Stimulated activated CD4-positive, alpha-beta T cell treated with anti-CD3 and anti-CD28 coated beads, Interleukin-4, amount 100 ng/mL, for 4 hours (primary cell): Measurements from ENCODE around the gene RBM19.
"Not testable (repeated sequence)": the region's sequence is repeated elsewhere in the genome, so short reads cannot be mapped to it uniquely, and the experiment has no call there.

Source experiments
- DNase-seq, 2 experiments: peaks; one replicate each; pipeline ENCODE4 v3.0.0-alpha.2; 2020

Gene RBM19, protein sequence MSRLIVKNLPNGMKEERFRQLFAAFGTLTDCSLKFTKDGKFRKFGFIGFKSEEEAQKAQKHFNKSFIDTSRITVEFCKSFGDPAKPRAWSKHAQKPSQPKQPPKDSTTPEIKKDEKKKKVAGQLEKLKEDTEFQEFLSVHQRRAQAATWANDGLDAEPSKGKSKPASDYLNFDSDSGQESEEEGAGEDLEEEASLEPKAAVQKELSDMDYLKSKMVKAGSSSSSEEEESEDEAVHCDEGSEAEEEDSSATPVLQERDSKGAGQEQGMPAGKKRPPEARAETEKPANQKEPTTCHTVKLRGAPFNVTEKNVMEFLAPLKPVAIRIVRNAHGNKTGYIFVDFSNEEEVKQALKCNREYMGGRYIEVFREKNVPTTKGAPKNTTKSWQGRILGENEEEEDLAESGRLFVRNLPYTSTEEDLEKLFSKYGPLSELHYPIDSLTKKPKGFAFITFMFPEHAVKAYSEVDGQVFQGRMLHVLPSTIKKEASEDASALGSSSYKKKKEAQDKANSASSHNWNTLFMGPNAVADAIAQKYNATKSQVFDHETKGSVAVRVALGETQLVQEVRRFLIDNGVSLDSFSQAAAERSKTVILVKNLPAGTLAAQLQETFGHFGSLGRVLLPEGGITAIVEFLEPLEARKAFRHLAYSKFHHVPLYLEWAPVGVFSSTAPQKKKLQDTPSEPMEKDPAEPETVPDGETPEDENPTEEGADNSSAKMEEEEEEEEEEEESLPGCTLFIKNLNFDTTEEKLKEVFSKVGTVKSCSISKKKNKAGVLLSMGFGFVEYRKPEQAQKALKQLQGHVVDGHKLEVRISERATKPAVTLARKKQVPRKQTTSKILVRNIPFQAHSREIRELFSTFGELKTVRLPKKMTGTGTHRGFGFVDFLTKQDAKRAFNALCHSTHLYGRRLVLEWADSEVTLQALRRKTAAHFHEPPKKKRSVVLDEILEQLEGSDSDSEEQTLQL

DNA sequence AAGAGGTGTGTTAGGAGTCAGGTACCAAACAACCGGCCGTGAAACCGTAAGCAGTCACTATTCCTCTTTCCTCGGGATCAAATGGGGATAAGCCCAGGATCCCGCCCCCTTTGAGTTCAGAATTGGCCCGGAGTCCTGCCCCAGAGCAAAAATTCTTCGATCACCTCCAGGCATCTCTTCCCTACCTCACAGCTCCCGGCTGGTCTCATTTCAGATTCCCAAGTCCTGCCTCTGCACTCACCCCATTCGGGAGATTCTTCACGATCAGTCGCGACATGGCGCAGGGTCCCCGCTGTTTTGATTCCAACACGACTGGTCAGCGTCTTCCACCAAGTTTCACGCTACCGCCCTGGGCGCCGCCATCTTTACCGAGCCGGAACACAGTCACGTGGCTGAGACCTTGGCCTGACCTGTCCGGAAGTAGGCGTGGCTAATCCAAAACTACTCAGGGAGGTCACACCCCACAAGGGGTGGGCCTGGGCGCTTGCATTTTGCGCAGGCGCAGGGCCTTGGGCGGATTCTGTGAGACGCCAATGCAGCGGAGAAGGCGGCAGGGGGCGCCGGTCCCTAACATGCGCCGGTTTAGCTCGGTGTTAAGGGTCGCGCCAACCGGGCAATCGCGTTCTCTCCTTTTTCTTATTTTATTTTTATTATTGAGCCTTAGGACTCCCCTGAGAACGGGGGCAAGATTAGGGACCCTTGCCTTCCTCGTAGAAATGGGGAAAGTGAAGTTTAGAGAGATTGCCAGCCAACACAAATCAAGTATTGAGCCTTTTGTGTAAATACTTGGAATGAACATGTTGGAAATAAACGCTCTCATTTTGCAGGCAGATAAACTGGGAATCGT lies at the start of gene RBM19:
TSS of gene RBM19 (minus strand) at position 375 of the 847 bp plus-strand sequence. CDS start at position 277, 98 bp downstream.
- peak; percentile 97 for DNase-seq

DNA sequence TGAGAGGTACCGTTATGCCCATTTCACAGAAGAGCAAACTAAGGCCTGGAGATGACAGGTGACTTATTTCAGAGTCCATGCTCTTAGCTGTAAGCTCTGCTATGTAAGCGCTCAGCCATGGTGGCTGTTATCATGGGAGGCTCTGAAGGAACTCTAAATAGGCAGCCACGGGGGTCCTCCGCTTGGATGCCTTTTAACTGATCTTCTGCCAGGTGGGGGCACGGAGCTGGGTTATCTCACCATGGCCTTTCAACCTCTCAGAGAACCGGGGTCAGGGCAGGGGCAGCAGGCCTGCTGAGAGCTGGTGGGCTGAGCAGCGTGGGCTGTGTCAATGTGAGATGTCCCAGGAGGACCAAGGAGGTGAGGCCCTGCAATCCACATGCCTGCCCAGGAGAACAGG lies 49.7 kb upstream of the RBM19 start:
- DNase-seq: no peak

DNA sequence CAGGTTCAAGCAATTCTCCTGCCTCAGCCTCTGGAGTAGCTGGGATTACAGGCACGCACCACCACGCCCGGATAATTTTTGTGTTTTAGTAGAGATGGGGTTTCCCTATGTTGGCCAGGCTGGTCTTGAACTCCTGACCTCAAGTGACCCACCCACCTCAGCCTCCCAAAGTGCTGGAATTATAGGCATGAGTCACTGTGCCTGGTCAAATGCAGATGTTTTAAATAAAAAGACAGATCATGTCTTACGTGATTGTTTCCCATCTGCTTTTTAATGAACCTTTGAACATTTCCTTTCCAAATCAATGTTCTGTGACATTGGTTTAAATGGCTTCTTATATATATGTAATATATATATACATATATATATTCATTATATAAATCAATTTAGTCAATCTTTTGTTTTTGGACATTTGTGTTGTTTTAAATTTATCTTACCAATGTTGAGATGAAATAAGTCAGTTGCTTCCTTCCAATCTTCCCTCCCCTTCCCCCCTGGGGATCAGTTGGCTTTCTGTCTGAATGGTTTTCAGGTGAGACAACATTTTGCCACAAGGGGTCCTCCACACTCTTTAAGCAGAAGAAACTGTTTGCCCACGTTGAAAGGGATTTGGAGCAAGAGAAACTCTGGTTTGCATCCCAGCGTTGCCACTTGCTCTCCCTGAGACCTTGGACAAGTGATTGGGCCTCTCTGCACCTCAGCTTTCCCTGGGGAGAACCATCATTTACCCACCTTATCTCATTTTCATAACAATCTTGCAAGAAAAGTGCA lies 47.6 kb upstream of the RBM19 start:
- DNase-seq: no peak

DNA sequence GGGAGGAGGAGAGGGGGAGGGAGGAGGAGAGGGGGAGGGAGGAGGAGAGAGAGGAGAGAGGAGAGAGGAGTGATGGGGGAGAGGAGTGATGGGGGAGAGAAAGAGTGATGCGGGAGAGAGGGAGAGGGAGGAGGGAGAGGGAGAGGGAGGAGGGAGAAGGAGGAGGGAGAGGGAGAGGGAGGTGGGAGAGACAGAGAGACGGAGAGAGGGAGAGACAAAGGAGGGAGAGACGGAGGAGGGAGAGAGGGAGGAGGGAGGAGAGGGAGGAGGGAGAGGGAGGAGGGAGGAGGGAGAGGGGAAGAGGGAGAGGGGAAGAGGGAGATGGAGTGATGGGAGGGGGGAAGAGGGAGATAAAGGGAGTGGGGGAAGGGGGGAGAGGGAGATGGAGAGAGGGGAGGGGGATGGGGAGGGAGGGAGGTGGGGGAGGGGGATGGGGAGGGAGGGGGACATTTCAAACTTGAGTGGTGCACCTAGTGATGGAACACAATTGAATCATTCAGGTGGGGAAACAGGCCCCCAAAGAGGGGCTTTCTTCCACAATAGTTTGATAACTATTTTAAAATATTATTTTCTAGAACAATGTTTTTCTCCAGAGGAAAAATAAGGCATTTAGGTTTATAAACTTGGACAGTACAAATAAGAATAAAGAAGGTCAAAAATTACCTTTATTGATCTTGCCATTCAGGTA lies 46.8 kb upstream of the RBM19 start:
- no peak for DNase-seq

DNA sequence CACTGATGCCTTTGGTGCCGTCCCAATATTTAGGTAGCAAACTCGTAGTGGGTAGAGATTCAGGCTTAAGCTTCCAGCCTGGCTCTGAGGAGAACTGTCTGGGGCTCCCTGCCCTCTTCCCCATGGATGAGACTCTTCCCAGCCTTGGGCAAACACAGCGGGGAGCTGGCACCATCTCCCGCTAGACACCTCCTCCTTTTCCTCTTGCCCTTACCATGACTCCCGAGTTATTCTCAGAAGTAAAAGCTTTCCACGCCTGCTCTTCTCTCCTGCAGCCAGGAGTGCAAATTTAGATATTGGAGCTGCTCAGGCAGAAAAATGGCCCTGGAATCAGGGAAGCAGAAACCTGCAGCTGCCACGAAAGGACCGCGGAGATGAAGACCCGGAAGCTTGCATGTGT lies 45.6 kb upstream of the RBM19 start:
- no peak for DNase-seq

DNA sequence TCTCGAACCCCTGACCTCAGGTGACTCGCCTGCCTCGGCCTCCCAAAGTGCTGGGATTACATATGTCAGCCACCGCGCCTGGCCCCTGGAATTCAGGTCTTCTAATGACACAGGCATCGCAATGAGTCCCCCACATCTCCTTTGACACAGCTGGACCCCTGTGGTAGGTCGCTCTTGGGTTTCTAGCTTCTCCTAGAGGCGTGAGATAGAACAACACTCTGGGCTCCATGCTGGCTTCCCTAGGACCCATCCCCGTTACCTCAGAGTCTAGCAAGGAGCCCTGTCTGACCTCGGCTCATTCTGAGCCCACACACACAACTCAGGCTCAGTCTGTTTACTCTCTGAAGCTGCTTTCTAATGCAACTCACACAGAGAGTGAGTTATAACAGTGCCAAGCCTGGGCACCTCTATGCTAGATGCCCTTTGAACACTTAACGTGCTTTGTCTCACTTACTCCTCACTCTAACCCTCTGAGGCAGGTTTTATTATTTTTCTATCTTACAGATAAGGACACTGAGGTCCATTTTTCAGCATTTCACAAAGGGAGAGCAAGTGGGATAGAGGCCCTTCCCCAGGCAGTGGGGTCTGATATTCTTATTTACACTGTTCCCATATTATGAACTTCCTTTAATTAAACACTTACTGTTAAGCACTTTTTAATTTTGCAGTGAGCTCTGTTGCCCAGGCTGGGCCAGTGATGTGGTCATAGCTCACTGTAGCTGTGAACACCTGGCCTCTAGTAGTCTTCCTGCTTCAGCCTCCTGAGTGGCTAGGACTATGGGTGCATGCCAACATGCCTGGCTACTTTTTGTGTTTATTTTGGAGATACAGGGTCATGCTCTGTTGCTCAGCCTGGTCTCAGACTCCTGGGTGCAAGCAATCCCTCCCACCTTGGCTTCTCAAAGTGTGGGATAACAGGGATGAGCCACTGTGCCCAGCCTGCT lies 40.6 kb upstream of the RBM19 start:
- no peak for DNase-seq

DNA sequence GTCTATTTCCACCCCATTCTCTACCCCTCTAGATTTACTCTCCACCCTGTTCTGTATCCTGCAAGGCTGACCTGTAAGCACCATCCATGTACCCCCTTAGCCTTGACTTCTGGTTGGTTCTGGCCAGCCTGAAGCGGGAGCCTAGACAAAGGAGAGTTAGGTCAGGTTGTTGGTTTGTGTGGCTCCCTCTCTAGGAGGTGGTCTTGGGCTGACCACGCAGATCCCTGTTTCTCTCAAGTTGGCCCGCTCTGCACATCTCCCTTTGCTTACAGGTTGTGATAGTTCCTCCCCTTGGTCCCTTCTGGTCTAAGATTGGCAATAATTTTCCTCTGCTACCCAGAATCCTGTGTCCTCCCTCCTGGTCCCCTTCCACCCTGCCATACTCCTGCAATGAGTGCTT lies 38.3 kb upstream of the RBM19 start:
- no peak for DNase-seq

DNA sequence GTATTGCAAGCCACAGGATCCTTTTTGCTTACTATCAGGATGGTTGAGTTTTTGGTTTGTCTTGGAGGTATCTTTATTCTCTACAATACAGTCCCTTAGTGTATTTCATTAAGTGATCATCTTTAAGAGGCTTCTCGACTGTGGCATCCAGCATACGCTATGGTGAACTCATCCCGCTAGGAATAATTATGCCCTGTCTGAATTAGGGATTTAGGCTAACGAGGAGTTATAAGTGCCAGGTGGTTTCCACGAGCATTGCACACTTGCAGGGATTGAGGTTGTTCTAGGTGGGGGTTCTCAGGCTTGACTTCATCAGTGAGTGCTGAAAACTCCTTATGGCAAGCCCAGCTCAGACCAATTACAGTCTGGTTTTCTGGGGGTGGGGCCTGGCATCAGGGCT lies 37.2 kb upstream of the RBM19 start:
- DNase-seq: no peak

DNA sequence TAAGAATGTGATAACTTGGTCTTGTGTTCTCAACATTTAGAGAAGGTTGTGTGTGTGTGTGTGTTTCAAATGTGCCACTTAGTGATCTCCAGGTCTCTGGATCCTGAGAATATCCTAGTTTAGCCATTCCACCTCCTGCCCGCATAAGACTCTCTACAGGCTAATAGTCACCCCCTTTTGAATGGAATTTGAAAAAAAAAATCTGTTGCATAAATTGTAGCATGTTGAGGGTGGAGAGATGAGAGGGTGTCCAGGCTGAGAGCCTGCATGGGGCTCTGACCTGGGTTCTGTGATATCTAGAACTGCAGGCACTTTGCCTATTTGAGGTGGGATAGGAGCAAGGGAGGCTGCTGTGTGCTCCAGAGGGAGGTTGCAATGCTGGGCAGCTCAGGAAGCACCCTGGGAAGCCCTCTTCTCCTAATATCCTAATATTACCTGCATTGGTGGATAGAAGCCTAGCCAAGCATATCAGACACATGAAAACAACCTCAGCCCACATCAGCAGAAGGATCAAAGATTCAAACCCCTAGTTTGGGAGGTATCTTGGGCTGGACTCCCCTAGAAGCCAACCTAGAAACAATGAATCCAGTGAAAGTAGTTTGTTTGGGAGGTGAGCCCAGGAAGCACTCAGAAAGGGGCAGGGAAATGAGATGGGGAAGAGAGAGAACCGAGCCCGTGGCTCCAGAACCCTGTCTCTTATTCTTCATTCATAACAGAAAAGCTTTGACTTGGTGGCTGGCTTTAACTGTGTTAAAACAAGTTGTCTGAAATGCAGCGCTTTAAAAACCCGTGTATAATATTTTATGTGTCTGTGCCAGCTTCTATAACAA lies 35.6 kb upstream of the RBM19 start:
- no peak for DNase-seq

DNA sequence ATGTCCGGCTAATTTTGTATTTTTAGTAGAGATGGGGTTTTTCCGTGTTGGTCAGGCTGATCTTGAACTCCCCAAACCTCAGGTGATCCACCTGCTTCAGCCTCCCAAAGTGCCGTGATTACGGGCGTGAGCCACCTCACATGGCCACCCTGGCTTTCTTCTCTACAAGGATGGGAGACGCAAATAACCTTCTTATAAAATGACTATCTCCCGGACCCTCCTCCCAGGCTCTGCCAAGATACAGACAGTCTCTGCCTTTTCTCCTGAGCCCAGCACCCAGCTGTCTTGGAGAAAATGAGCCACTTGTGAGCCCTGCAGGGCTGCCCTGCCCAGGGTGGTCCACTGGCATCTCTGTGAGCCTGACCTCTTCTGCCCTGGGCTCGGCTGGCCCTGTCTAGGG lies 34.7 kb upstream of the RBM19 start:
- no peak for DNase-seq

DNA sequence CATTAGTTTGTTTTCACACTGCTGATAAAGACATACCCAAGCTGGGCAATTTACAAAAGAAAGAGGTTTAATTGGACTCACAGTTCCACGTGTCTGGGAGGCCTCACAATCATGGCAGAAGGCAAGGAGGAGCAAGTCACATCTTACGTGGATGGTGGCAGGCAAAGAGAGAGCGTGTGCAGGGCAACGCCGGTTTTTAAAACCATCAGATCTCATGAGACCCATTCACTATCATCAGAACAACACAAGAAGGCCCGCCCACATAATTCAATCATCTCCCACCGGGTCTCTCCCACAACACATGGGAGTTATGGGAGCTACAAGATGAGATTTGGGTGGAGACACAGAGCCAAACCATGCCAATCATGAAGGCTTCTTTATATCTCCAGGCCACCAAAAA lies 34.1 kb upstream of the RBM19 start:
- not testable (repeated sequence) for DNase-seq

DNA sequence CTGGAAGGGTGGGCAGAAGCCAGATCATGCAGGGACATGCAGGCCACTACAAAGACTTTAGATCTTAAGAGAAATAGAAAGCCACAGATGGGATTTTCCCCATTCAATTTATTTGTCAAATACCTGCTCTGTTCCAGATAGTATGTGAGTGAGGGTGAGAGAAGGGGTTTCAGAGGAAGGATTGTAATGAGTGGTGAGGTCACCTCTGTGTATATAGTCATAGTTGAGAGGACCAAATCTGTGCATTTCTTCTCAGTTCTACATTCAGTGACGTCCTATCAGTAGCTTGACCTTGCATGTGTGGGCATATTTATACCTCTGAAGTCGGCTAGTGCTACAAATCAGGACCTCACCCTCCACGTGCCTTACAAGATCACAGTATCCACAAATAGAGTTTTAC lies 31.2 kb upstream of the RBM19 start:
- DNase-seq: no peak

DNA sequence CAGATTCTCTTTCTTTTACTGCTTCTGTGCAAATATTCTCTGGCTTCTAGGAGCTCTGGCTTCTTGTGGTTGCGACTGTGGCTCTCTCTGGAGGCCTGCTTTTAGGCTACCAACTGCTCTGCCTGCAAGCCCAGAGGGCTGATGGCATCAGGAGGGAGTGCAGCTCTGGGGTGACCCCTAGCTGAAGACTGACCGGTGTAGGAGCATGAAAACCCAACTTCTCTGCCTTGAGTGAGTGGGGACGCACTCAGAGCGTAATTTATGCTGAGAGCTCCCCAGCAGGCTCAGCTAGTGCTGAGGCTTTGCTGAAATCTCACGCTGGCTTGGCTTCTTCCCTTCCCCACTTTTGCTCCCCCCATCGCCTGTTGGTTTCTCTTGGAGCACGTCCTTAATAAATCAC lies 29.9 kb upstream of the RBM19 start:
- no peak for DNase-seq

DNA sequence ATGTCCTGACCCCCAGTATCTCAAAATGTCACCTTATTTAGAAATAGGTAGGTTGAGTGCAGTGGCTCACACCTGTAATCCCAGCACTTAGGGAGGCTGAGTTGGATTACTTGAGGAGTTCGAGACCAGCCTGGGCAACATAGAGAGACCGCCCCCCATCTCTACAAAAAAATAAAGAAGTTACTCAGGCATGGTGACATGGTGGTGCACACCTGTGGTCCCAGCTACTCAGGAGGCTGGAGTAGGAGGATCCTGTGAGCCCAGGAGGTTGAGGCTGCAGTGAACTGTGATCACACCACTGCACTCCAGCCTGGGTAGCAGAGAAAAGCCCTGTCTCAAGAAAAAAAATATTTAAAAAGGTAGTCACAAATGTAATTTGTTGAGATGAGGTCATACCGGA lies 27.9 kb upstream of the RBM19 start:
- no peak for DNase-seq

DNA sequence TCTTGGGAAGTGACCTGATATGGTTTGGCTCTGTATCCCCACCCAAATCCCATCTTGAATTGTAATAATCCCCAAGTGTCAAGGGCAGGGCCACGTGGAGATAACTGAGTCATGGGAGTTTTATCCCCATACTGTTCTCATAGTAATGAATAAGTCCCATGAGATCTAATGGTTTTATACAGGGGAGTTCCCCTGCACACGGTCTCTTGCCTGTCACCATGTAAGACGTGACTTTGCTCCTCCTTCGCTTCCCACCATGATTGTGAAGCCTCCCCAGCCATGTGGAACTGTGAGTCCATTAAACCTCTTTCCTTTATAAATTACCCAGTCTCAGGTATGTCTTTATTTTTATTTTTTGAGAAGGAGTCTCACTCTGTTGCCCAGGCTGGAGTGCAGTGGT lies 26.6 kb upstream of the RBM19 start:
- not testable (repeated sequence) for DNase-seq

DNA sequence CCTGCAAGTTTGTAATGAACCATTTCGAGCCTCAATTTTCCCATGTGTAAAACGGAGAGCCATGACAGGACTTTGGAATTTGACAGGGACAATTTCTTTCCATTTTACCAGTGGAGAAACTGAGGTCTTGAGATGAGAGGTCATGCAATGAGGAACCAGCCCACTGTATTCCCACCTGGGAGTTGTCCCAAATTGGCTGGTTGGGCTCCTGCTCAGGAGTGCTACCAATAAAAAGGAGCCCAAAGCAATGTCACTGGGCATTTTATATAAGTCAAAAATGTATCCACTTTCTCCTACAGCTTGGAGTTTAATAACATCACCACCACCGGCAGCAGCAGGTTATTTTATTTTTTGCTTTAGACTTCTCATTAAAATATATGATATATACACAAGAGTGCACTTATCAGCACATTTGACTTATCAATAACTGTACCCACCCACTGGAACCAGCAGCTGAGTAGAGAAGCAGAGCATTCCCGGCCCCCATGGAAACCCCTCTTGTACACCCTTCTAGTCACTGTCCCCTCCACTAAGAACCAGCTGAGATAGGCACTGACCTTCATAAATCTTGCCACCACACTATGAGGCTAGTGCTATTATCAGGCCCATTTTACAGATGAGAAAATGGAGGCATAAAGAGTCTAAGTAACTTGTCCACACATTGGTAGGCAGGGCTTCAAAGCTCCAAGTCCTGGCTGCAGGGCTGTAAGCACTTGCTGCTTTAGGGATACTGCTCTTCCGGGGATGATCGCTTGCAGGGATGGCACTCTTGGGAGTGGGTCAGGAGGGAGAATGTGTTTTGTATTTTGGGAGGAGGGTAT lies 25.3 kb upstream of the RBM19 start:
- no peak for DNase-seq

DNA sequence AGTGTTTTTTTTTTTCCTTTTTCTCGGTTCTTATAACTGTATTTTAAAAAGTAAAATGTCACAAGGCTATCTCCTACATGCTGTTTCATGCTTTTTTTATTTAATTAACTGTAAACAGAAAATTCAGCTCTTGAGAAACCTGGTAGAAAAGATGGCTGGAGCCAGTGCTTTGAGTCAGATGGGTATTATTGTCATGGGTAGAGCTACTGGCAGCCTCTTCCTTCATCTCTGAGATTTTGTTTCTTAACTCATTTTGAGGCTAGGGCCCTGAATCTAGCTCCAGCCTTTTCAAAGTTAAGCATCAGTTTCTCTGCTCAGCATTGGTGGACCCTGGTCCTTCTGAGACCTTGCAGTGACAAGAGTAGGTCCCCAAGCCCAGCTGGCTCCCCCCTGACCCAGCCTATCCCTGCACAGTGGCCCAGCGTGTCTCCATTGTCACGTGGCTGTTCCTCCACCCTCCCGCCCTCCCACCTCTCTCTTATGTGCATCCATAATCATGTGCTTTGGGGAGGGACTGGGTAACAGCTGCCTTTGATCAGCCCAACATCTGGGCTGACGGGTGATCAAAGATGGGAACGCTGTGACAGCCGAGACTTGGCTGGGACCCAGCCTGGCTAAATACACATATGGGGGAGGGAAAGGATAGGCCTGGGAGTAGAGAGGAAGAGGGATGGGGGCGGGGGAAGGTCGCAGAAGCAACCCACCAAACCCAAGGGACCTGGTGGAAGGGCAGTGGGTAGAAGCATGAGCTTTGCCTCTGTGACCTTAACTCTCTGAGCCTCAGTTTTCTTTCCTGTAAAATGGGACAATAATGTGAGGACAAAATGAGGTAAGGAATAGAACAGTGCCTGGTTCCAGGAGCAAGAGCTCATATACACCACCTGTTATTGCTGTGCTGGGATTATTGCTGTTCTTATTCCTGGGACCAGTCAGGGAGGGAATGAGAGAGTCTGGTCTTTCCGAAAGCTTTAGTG lies 24.4 kb upstream of the RBM19 start:
- DNase-seq: no peak
